Measurements from ENCODE around the gene B4GALNT1.

GRCh38 chr12:57581802-57582201 lies 51.2 kb downstream of the B4GALNT1 start:
- TF ChIP-seq EZH2 (IDR thresholded peaks at IDR 0.05; ENCODE audit: borderline replicate concordance, insufficient read depth, low read length, poor library complexity, severe bottlenecking) (no peak), EP300 (conservative IDR thresholded peaks at IDR 0.05; ENCODE audit: poor library complexity, severe bottlenecking) (no peak), MXI1 (conservative IDR thresholded peaks at IDR 0.05; ENCODE audit: poor library complexity, severe bottlenecking) (no peak), CTCF (IDR thresholded peaks at IDR 0.05; ENCODE audit: poor library complexity, severe bottlenecking) (no peak), POLR2AphosphoS5 (IDR thresholded peaks at IDR 0.05) (no peak), REST (IDR thresholded peaks at IDR 0.05; ENCODE audit: borderline replicate concordance) (no peak), SMC3 (conservative IDR thresholded peaks at IDR 0.05; ENCODE audit: poor library complexity) (no peak), TAF1 (IDR thresholded peaks at IDR 0.05; ENCODE audit: low read depth) (no peak)

All from neural cell (in vitro differentiated cells).